GM18870 (cell line): ENCODE results near the gene MYO1E.

ENCODE experiments used
- ATAC-seq: cut with Tn5 transposase; IDR thresholded peaks from one replicate; pipeline ENCODE4 v1.9.1; 2021; ENCODE audit warnings: moderate library complexity; ENCODE audit not compliant: unreplicated experiment

The MYO1E gene

GRCh38 chr15:59271595-59272201 is 101.0 kb downstream of the MYO1E start:
- ATAC-seq, result no peak

DNA sequence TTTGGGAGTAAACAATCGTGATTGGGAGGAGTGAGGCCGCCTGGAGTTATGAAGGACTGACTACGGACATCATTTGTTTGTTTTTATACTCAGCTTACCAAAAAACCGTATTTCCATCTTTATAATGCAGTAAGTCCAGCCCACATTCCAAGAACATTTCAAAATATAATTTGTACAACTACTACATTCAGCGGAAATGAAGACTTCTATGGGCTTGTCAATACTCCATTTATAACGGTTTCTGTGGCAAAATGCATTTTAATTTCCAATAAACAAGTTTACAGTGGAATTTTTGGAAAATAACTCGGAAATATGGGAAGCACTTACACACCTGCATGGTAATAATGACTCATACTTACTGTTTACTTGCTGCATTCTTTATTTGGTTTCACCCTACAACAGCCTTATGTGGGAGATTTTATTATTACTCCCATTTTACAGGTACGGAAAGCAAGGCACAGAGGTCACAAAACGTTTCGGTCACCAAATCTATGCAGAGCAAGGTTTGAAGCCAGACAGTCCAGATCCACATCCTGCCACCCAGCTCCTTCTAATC is 103.7 kb downstream of the MYO1E start:
- no peak for ATAC-seq

- no peak for ATAC-seq
These were observed 104.4 kb downstream of the MYO1E start for GRCh38 chr15:59268168-59268851.

DNA sequence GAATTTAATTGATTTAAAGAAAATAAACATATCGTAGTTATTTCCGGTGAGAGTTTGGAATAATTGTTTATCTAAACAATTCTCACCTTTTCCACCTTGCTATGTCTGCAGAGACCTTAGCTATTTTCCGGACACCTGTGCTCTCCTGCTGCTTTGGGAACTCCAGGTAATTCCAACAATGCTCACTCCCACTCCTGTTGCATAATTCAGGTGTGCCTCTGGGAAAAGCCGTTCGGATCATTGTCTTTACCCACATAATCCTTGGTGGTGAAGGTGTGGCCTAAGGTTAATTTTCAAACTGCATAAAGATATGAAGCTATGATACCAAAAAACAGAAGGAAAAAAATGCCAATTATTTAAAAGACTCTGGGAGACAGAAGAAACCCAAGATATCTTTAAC is 106.6 kb downstream of the MYO1E start:
- ATAC-seq, result no peak

DNA sequence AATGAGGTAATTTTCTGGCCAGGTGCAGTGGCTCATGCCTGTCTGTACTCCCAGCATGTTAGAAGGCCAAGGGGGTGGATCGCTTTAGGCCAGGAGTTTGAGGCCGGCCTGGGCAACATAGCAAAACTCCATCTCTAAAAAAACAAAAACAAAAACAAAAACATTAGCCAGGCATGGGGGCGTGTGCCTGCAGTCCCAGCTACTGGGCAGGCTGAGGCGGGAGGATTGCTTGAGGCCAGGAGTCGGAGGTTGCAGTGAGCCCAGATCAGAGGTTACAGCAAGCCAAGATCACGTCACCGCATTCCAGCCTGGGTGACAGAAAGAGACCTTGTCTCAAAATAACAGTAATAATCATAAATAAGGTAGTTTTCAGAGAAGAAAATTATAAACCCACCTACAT is 110.4 kb downstream of the MYO1E start:
- ATAC-seq, result no peak

DNA sequence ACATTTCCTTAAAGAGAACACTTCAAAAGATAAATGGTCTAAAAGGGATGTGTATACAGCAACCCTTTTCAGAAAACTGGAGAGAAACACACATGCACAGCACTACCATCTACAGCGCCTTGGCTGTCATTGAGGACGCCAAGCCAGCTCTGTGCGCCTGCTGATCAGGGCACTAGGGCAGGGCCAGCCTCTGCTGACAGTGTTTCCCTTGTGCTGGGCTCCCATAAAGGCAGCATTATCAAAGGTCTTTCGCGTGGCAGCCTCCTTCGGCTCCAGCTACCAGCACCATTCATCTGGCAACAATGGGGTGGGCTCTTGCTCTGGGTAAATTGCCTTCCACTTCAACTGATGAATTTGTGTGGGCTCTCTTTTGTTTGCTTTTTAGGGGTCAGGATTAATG is 112.6 kb downstream of the MYO1E start:
- ATAC-seq, result no peak

DNA sequence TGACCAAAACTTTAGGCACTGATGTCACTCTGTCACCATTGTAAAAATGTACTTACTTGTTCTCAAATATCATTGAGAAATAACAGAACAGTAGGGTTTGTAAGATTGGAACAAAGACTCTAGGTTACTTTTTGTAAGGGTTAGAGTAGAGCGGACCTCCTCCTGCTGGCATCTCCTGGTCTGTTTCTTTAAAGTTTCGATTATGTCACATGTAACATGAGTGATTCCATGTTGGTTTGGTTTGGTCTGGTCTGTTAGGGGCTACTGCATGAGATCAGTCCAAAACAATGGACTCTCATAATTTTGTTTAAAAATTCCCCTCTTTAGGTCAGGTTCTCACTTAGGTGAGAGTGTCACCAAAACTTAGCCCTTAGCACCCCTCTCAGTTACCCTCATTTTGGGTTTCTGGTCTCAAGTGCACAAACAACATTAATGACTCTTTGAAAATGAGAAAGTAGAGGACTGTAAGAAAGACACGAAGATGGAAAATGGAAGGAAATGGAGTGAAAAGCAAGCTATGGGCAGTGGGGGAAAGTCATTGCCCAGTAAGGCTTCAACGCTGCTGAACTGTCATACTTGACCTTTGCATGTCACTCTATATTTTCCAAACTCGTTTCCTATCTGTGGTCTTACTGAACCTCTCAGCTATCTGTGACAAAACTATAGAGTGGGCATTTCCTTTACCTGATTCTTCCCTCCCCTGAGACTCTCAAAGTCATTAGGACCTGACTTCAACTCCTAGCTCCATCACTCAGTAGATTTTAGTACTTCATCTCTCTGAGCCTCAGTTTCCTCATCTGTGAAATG is 113.3 kb downstream of the MYO1E start:
- no peak for ATAC-seq

DNA sequence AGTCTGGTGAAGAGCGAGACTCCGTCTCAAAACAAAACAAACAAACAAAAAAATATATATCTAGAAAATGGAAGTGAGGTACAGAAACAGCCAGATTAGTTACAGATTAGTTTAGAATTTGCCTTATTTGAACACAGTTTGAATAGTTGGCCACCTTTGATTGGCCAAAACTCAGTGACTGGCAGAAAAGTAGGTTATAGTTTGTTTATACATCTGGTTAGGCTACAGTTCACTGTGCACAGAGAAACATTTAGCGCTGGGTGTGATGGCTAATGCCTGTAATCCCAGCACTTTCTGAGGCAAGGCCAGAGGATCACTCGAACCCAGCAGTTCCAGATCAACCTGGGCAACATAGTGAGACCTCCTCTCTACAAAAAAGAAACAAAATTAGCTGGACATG is 114.4 kb downstream of the MYO1E start:
- ATAC-seq, result no peak

DNA sequence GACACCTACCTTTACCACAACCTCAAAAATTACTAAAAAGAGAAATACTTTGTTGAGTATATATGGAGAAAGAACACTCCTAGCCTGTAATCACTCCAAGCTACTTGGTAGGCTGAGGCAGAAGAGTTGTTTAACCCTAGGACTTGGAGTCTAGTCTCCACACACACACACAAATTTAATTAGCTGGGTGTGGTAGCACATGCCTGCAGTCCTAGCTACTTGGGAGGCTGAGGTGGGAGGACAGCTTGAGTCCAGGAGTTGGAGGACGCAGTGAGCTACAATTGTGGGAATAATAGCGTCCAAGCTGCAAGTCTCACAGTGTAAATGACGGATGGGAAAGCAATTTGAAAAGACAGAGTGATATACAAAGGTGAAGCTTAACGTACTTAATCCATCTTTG is 115.5 kb downstream of the MYO1E start:
- no peak for ATAC-seq

DNA sequence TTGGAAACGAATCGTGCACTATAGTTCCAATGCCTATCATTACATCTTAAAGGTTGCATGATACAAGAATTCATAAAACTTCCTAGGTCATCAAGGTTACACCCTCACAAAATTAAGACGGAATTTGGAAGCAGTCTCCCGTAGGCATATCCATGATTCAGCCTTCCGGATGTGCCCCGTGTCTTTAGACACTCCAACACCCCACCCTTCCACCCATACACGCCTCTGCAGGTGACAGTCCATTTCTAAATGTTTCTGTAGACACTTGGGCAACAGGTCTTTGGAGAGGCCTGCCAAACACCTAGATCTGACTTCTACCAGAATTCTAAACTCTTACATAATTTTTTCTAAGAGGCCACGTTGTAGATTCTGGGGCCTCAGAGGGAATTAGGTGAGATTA is 116.2 kb downstream of the MYO1E start:
- ATAC-seq, result no peak

GRCh38 chr15:59255680-59256336 is 116.9 kb downstream of the MYO1E start:
- ATAC-seq, result peak; percentile 51

DNA sequence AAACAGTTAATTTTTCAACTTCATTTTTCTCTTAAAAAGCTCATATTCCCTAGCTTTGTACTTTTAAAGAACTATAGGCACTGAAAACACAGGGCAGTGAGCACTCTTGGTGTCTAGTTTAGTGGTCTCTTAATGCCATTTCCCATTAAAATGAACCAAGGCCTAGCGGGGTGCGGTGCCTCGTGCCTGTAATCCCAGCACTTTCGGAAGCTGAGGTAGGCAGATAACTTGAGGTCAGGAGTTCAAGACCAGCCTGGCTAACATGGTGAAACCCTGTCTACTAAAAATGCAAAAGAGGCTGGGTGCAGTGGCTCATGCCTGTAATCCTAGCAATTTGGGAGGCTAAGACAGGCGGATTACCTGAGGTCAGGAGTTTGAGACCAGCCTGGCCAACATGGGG is 120.5 kb downstream of the MYO1E start:
- no peak for ATAC-seq

GRCh38 chr15:59251001-59251845 is 121.4 kb downstream of the MYO1E start:
- ATAC-seq, result peak; percentile 40

GRCh38 chr15:59250249-59250648 is 122.4 kb downstream of the MYO1E start:
- ATAC-seq, result no peak

DNA sequence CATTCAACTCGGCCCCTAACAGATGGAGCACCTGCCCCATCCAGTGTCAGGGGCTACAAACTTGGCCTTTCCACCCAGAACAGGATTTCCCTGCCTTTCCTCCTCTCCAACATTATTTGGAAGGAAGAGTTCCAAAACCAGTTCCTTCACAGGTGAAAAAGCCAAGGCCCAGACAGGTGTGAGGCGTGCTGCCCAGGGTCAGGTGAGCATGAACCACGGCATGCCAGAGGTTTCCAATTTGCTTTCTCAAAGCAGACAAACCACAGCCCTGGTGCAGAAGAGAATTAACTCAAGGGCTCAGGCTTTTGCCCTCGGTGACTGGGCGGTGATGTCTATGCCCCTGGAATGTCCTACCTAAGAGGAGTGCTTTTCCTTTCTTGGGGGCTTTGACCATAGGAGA is 122.9 kb downstream of the MYO1E start:
- ATAC-seq, result no peak

- no peak for ATAC-seq
These were observed 125.3 kb downstream of the MYO1E start for GRCh38 chr15:59247364-59247763.

DNA sequence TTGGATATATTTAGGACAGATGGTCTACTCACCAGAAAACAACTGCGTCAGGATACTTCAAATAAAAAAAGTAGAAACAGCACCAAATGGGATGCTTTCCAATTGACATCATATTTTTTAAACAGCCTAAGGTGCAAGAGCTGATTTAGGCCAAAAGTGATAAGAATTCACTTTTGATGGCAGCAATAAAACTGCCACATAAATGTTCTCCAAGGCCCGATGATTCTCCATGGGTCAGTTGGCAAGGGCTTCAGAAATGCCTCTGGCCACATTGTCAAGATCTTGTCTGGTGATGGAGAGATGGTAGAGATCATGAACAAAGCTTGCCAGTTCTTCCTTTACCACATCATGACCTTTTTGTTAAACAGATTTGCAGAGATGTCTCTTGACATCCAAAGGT is 127.1 kb downstream of the MYO1E start:
- no peak for ATAC-seq

GRCh38 chr15:59244337-59244736 is 128.3 kb downstream of the MYO1E start:
- ATAC-seq, result peak; percentile 88

GRCh38 chr15:59243622-59244021 is 129.0 kb downstream of the MYO1E start:
- no peak for ATAC-seq

DNA sequence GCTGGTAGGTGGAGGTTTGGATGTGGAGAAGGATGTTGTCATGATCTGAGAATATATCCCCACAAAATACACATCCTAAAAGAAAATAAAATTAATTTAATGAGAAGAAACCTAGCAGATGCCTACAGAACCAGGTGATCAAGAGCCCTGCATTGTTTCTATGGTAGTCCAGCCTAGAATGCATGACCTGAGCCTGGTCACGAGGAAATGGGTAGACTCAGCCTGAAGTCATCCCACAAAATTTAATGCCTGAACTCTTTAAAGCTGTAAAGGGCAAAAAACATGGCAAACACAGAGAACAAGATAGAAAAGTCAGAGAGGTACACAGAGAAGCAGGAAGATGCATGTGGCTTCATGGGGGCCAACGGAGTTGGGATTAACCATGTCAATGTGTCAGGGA is 130.0 kb downstream of the MYO1E start:
- no peak for ATAC-seq
